GM19468 (cell line): ENCODE results near the gene TOR4A.
A peak's percentile ranks its signal among the peaks of the same experiment; 100 is the strongest.

Experiments used
- ATAC-seq: cut with Tn5 transposase; IDR thresholded peaks from one replicate; pipeline ENCODE4 v1.9.1; 2021; ENCODE audit warnings: mild to moderate bottlenecking, moderate library complexity, moderate number of reproducible peaks; ENCODE audit not compliant: unreplicated experiment; ENCODE audit errors: extremely low read depth

Gene TOR4A

DNA sequence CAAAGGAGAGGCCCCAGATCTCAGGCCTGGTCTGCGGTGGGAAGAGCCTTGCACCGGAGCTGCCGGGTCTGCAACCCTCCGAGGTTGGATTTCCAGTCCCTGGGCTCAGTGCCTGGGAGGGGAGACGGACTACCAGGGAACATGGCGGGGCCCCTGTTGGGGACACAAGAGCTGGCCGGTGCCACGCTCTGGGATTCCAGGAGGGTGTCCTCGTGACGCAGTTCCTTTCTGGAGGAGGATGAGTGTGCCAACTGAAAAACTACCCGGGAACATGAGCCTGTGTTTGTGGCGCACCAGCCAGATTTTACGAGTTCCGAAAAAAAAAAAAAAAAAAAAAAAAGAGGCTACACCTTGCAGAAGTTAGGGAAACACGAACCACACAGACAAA, 15.6 kb downstream of the TOR4A start:
- no peak for ATAC-seq

- ATAC-seq = no peak
Observed at GRCh38 chr9:137293482-137294090, 16.1 kb downstream of the TOR4A start.

DNA sequence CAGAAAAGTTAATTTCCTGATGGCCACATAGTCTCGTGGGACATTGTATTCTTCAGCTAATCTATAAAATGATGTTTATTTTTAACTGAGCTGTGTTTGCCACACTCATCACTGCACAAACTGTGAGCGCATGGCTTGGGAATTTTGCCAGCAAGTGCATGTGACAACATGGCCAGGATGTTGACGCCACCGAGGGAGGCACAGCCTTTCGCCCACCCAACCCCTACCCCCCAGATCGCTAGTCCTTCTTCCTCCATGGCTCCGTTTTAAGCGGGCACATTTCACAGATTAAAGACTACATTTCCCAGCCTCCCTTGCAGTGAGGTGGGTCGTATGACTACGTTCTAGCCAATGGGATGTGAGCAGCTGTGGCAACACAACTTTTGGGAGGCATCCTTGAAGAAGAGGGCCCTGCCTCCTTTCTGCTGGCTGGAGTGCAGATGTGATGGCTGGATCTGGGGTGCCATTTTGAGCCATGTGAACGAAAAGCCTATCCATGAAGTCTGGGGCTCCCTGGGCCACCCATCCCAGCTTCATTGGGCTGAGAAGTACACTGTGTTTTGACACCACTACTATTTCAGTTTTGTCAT, 16.7 kb downstream of the TOR4A start:
- ATAC-seq = no peak

DNA sequence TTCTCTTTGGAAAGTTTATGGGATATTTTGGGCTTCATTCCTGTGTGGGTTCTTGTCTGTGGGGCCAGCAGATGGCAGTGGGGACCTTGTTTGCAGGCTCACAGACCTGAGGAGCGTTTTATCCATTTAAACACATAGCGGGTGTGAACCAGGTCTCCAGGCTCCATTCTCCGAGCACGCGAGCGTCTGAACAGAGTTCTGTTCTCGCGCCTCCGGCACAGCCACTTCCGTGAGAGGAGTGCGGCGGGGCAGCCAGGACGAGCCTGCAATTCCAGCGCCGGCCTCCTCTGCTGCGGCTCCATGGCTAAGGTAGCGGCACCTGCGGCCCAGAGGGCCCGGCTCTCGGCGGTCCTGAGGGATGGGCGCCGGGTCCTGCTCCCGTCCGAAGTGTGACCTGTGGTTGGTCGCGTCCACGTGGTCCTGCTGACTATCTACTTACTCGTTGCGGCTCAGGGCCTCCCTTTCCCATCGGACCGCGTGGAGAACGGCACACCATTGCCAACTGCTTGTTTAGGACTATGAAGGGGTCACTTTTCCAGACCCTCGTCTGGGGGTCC, 17.2 kb downstream of the TOR4A start:
- no peak for ATAC-seq

DNA sequence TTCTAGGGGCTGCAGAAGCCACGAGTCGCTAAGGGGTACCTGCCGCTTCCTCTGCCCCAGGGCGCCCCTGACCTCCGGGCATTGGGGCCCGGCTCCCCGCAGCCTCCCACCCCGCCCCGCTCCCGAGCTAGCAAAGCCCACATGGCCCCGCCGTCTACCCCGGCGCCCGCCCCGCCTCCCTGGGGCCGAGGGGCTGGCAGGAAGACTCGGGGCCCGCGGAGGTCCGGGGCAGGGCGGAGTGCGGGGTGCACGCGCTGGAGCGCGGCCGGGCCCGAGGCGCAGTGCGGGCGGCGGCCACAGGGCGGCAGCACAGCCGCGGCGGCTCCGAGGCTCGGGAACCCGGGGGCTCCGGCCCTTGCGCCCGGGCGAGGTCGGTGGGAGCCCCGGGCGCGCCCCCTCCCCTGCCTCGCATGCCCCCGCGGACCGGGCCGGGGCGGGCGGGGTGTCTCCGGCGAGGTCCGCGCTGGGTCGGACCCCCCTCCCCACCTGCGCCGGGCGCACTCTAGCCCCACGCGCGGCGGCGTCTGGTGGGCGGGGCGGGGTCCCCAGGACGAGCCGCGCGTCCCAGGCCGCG, 17.8 kb downstream of the TOR4A start:
- no peak for ATAC-seq

- no peak for ATAC-seq
Observed at GRCh38 chr9:137295849-137296669, 18.5 kb downstream of the TOR4A start.

DNA sequence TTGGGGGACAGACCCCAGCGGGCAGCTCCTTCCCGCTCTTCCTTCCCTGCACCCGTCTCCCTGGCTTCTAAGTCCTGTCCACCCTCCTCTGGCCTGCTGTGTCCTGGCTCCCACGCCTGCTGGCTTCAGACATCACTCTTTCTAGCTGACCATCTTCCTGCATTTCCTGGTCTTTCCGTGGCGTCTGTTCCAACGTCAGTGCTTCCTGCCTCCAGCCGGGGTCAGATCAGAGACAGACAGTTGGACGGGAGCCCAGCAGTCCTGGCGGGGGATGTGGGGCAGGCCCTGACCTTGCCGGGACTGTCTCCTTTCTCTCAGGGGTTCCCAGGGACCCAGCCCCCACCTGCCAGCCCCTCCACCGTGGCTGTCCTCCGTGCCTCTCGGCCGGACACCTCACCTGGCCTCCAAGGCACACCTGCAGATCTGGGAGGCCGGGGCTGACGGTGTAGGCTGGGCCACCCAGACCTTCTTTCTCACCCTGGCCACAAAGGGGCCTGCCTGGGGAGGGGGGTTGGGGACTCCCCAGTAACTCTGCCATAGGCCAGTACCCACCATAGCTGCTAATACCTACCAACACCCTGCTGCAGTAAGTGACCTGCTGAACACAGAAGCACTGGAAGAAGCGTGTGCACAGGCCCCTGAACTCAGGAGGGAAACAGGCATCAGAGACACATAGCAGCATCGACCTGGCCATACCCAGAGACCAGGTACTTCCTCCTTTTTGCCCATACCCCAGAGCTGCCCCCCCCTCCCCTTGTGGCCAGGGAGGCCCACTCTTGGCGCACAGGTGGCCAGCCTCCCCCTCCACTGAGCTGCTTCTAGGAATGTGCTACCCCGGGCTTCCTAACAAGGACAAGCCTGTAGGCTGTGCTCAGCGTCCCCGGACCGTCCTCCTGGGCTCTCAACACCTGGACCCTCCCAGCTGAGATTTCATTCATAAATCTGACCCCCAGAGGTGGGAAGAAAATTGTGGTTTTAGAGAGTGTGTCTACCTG, 19.4 kb downstream of the TOR4A start:
- no peak for ATAC-seq

DNA sequence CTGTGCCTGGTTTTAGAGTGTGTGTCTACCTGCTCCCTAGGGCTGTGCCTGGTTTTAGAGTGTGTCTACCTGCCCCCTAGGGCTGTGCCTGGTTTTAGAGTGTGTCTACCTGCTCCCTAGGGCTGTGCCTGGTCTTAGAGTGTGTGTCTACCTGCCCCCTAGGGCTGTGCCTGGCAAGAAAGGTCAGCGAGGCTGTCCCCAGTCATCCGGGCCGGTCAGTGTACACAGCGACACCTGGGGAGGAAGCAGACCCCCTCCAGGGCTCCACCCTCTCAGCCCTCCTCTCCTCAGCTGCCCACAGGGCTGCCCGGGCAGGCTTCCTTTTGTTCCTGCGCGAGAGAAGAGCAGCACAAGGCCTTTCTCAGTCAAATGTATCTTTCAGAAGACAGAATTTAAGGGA, 20.4 kb downstream of the TOR4A start:
- no peak for ATAC-seq

GRCh38 chr9:137298401-137299202, 21.1 kb downstream of the TOR4A start:
- ATAC-seq = no peak

GRCh38 chr9:137299203-137299565, 21.7 kb downstream of the TOR4A start:
- ATAC-seq = no peak

GRCh38 chr9:137299938-137300337, 22.4 kb downstream of the TOR4A start:
- ATAC-seq = no peak

DNA sequence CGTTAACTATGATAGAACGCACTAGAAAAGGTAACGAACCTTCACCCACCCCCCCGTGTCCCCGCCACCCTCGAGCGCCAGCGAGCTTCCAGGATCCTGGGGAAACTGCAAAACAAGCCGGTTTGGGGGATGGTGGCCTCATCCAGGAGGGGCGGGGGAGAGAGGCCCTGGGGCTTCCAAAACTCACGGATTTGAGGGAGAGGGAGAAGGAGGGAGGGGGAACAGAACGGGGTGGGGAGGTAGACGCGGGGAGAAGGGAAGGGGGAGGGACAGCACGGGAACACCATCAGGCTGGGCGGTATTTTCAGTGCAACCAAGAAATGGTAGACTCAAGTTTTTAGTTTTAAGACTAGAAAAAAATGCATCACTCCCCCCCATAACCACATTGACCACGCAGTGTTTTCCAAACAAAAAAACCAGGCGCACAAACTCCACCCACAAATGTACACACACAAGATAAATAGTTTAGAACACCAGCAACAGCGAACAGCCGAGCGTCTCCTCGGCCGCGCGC, 23.1 kb downstream of the TOR4A start:
- ATAC-seq = no peak

- no peak for ATAC-seq
Observed at GRCh38 chr9:137301081-137301947, 23.8 kb downstream of the TOR4A start.

- ATAC-seq = peak; percentile 44
Observed at GRCh38 chr9:137302118-137302448, 24.6 kb downstream of the TOR4A start, which contains the start of gene NRARP. NRARP (minus strand) TSS chr9:137302271; CDS start chr9:137301928, 343 bp downstream.

GRCh38 chr9:137302449-137303150, 25.1 kb downstream of the TOR4A start:
- peak; percentile 35 for ATAC-seq

DNA sequence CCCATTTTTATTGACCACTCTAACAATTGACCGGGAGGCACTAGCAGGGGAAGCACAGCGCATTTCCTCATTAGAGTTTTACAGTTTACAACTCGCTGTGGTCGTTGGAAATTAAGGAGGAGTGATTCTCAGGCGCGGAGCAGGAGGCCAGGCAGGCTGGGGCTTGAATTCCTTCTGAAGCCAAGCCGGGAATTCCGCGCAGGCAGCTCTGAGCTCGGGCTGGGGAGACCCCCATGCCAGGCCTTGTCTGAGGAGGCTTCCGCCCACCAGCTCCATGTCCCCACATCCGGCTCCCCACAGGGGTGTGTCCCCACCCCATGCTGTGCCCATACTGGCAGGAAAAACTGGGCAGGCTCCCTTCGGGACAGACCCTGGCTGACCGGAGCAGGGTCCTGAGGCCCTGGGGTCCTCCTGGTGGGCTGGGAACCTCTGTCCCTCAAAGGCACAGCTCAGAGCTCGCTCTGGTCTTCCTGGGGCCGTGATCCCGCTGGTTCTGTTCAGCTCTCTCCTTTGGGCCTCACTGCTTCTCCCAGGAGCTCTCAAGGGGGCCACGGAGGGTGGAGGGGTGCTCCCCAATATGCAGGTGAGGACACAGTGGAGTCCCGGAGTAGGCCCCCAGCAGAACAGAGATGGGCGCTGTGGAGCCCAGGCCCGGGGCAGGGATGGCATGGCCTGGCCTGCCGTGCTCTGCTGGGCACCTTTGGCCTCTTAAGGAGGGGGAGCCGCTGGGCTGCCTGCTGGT, 25.8 kb downstream of the TOR4A start:
- ATAC-seq = no peak
